ENCODE data around the gene ZPR1.
"Not testable (repeated sequence)": the region's sequence is repeated elsewhere in the genome, so short reads cannot be mapped to it uniquely, and the experiment has no call there.

ZPR1 gene

GRCh38 chr11:116792144-116792868 is 4.5 kb upstream of the ZPR1 start:
- DNase-seq (ENCODE audit: low read depth in 2 of 2) = no peak

GRCh38 chr11:116791813-116792143 is 4.0 kb upstream of the ZPR1 start, which contains the start of gene APOA5:
Gene APOA5 (minus strand): TSS chr11:116791879. CDS start chr11:116791860, 19 bp downstream.
- DNase-seq (ENCODE audit: low read depth in 2 of 2) = no peak

- peak; percentile 64 to 78 for DNase-seq (ENCODE audit: low read depth in 2 of 2)
Observed at GRCh38 chr11:116791002-116791812, 3.4 kb upstream of the ZPR1 start.

GRCh38 chr11:116790167-116791001 is 2.6 kb upstream of the ZPR1 start:
- DNase-seq (ENCODE audit: low read depth in 2 of 2) = no peak

GRCh38 chr11:116788975-116789374 is 1.2 kb upstream of the ZPR1 start:
- DNase-seq (ENCODE audit: low read depth in 2 of 2) = no peak

DNA sequence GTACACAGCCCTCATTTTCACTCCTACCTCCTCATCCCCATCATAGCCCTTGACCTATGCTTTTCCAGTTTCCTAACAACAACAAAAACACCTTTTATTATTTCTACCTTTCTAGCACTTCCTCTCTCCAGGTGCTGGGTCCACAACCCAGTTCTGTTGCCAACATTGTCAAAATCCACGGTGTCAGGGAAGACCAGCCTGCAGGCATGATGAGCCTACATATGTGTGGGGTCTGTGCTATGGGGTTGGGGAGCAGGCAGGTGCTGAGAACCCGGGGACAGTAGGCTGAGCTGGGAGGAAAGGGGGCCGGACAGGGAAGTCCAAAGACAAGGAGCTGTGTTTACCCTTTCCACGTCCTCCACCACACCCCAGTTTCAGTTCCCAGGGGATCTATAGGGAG is 711 bp upstream of the ZPR1 start:
- no peak for DNase-seq (ENCODE audit: low read depth in 2 of 2)

- DNase-seq (ENCODE audit: low read depth in 2 of 2) = no peak
Observed at GRCh38 chr11:116787436-116787785, 412 bp downstream of the ZPR1 start.

- DNase-seq (ENCODE audit: low read depth in 2 of 2) = no peak
Observed at GRCh38 chr11:116786966-116787365, 857 bp downstream of the ZPR1 start.

DNA sequence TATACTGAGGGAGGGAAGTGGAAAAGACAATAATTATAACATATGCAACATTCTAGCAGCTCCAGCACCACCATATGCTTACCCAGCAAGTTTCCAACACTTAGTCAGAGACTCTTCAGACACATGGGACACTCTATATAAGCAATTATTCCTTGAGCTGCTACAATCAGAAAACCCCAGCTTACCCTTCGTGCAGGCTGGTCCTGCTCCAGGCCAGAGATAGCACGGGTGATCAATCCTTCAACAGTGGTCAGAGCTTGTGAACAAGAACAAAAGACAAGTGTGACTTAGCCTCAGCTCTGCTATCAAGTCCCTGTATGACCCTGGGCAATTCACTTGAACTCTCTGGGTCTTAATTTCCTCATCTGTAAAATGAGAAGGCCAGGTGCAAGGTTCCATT is 1.5 kb downstream of the ZPR1 start:
- no peak for DNase-seq (ENCODE audit: low read depth in 2 of 2)

DNA sequence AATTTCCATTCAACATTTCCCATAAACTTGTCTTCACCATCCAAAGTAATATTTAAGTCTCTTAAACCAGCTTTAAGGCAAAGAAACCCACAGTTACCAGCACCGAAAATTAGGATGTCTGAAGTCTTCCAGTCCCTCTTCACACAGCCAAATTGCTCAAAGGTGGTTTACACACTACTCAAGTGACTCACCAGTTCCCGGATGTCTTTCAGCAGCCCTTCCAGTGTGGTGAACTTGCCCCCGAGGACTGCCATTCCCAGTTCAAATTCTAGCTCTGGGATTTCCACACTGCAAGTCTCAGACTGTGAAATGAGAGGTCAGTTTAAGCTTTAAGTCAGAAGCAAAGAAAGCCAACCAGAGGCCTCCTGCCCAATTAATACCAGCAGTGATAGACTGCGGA is 5.1 kb downstream of the ZPR1 start:
- DNase-seq (ENCODE audit: low read depth in 2 of 2) = no peak

- DNase-seq (ENCODE audit: low read depth in 2 of 2) = no peak
Observed at GRCh38 chr11:116778556-116778955, 9.3 kb downstream of the ZPR1 start.

DNA sequence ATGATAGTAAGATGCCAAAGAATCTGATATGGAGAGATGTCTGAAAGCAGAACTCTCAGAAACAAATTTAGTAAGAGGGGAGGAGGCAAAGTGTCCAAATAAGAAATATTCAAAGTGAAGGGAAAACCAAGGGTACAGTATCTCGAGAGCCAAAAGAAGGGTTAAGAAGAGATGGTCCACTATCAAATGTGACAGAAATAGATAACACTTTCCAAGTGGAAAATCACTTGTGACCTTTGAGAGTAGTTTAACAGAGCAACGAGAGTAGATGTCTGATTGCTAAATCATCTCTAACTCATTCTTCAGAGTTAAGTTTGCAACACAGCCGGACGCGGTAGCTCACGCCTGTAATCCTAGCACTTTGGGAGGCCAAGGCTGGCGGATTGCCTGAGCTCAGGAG is 10.8 kb downstream of the ZPR1 start:
- no peak for DNase-seq (ENCODE audit: low read depth in 2 of 2)

DNA sequence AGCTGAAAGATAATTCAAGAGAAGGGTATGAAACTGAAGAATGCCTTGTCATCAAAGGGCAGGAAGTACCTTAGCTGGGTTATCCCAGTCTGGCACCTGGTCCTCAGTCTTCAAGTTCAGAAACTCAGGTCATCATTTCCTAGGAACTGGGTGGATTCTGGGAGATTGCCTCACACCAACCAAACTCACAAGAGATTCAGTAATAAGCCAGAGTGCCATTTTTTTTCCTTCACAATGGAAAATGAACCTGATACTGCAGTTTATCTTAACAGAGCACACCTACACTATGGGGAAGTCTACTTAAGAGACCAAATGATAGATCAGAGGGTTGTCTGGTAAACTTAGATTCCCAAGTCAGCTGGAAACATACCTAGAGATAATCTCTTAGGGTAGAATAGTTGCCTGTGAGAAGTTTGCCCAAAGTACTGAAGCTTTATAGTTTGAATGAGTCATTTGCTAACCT is 11.3 kb downstream of the ZPR1 start:
- no peak for DNase-seq (ENCODE audit: low read depth in 2 of 2)

GRCh38 chr11:116775975-116776374 is 11.8 kb downstream of the ZPR1 start:
- DNase-seq (ENCODE audit: low read depth in 2 of 2) = no peak

- DNase-seq (ENCODE audit: low read depth in 2 of 2) = no peak
Observed at GRCh38 chr11:116774661-116775060, 13.2 kb downstream of the ZPR1 start.

GRCh38 chr11:116773203-116774097 is 14.4 kb downstream of the ZPR1 start:
- no peak for DNase-seq (ENCODE audit: low read depth in 2 of 2)

GRCh38 chr11:116772443-116773202 is 15.2 kb downstream of the ZPR1 start, which contains the start of gene BUD13:
Gene BUD13 (minus strand): TSS chr11:116772987. CDS start chr11:116772964, 23 bp downstream.
- peak; percentile 93 for DNase-seq (ENCODE audit: low read depth in 2 of 2)

- DNase-seq (ENCODE audit: low read depth in 2 of 2) = no peak
Observed at GRCh38 chr11:116771935-116772334, 15.9 kb downstream of the ZPR1 start.

DNA sequence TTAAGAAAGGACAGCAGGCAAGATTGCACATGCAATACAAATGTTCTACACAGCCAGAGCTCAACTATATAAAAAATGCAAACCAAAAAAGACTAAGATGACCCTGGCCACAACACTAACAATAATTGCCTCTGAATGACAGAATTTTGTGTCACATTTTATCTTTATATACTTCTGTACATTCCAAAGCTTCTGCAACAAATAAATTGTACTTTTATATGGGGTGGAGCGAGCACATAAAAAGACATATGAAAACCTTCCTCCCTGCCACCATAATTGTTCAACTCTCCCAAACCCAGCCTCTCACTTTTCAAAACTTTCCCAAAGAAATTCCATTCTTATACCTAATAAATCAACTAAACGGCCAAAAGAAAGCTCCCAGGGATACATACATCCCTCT is 25.7 kb downstream of the ZPR1 start:
- DNase-seq (ENCODE audit: low read depth in 2 of 2) = no peak

DNA sequence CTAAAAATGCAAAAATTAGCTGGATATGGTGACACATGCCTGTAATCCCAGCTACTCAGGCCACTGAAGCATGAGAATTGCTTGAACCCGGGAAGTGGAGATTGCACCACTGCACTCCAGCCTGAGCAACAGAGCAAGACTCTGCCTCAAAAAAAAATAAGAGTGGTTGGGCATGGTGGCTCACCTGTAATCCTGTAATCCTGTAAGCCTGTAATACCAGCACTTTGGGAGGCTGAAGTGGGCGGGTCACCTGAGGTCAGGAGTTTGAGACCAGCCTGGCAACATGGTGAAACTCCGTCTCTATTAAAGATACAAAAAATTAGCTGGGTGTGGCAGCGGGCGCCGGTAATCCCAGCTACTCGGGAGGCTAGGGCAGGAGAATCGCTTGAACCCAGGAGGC is 31.8 kb downstream of the ZPR1 start:
- not testable (repeated sequence) for DNase-seq (ENCODE audit: low read depth in 2 of 2)
